NT2/D1 (cell line): Measurements from ENCODE around the gene TDRD9.

Experiments
- DNase-seq: peaks from one replicate; pipeline ENCODE4 v3.0.0-alpha.2; 2011; ENCODE audit warnings: low read depth, low spot score
- H3K27me3 ChIP-seq: 2 replicates; pipeline ENCODE4 v1.6.0; 2011; ENCODE audit warnings: mild to moderate bottlenecking; ENCODE audit not compliant: insufficient read length, insufficient read depth
- H3K36me3 ChIP-seq: 2 replicates; pipeline ENCODE4 v1.6.1; 2011; ENCODE audit warnings: mild to moderate bottlenecking, low read length, mixed read lengths; ENCODE audit not compliant: insufficient read depth, insufficient read length
- H3K4me1 ChIP-seq: 2 replicates; pipeline ENCODE4 v1.5.1; 2011; ENCODE audit not compliant: insufficient read depth, insufficient read length
- H3K4me3 ChIP-seq: 2 replicates; pipeline ENCODE4 v1.5.1; 2011; ENCODE audit warnings: low read depth; ENCODE audit not compliant: insufficient read length
- H3K9ac ChIP-seq: 2 replicates; pipeline ENCODE4 v1.6.0; 2011; ENCODE audit warnings: low read depth; ENCODE audit not compliant: insufficient read length
- H3K9me3 ChIP-seq: 2 replicates; pipeline ENCODE4 v1.5.1; 2011; ENCODE audit warnings: mild to moderate bottlenecking, low read length; ENCODE audit not compliant: insufficient read depth
- SUZ12 ChIP-seq: IDR thresholded peaks from 2 replicates; pipeline ENCODE4 v1.6.1; 2011; ENCODE audit not compliant: insufficient read length, insufficient read depth; ENCODE audit errors: extremely low read depth
- YY1 ChIP-seq: IDR thresholded peaks from 2 replicates; pipeline ENCODE4 v1.6.1; 2011; ENCODE audit not compliant: insufficient read length, insufficient read depth
- ZNF274 ChIP-seq: IDR thresholded peaks from 2 replicates; pipeline ENCODE4 v1.6.1; 2011; ENCODE audit warnings: mild to moderate bottlenecking, low read depth, low read length

TDRD9 gene

GRCh38 chr14:104016873-104017650, 88.8 kb downstream of the TDRD9 start:
- no peak overlapping the region for H3K9ac ChIP-seq
- H3K4me1 ChIP-seq: no peaks in the 10 kb centered on the region
- no peaks in the 10 kb centered on the region for H3K27me3 ChIP-seq
- H3K4me3 ChIP-seq: no peak overlapping the region
- no peak for DNase-seq
- no peaks in the 10 kb centered on the region for H3K36me3 ChIP-seq
- TF ChIP-seq YY1: no peak
- no peak for TF ChIP-seq ZNF274
- TF ChIP-seq SUZ12: no peak
- 0 out of 2 replicates have a peak, but pooled peaks cover under 1% of the 10 kb centered on the region for H3K9me3 ChIP-seq

- no peaks in the 10 kb centered on the region for H3K36me3 ChIP-seq
- TF ChIP-seq SUZ12 (no peak), ZNF274 (no peak), YY1 (no peak)
Observed at GRCh38 chr14:104019029-104019428, 90.8 kb downstream of the TDRD9 start.

GRCh38 chr14:104019806-104020205, 91.5 kb downstream of the TDRD9 start:
- DNase-seq: no peak
- Histone ChIP-seq H3K27me3 (no peaks in the 10 kb centered on the region), H3K9me3 (no peaks in the 10 kb centered on the region), H3K4me3 (no peak overlapping the region), H3K36me3 (no peaks in the 10 kb centered on the region), H3K9ac (no peak overlapping the region), H3K4me1 (no peaks in the 10 kb centered on the region)
- TF ChIP-seq YY1 (no peak), ZNF274 (no peak), SUZ12 (no peak)

More at GRCh38 chr14:104019029-104019428, 90.8 kb downstream of the TDRD9 start:
- H3K9me3 ChIP-seq: no peaks in the 10 kb centered on the region
- no peaks in the 10 kb centered on the region for H3K4me1 ChIP-seq
- H3K27me3 ChIP-seq: no peaks in the 10 kb centered on the region
- no peak overlapping the region for H3K9ac ChIP-seq
- no peak for DNase-seq
- H3K4me3 ChIP-seq: no peak overlapping the region

DNA sequence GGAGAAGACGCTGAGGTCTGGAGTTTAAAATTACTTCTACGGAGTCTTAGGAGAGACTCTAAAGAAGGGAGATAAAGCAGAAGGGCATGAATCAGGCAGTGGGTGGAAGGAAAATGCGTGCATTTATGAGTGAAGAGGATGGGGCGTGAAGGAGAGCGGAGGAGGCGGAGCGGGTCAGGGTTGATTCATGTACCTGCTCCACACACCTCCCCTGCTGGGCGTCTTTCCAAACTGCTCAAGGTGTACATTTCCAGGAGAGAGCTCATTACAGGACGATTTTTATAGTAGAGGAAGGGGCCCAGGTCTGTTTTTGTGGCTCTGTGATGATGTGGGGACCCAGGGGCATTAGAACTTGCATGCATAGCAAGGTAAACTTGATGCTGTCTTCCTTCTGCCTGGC, 92.2 kb downstream of the TDRD9 start:
- Histone ChIP-seq H3K4me1 (no peaks in the 10 kb centered on the region), H3K4me3 (no peak overlapping the region), H3K9me3 (no peaks in the 10 kb centered on the region), H3K36me3 (no peaks in the 10 kb centered on the region), H3K27me3 (no peaks in the 10 kb centered on the region), H3K9ac (no peak overlapping the region)
- no peak for TF ChIP-seq ZNF274
- no peak for TF ChIP-seq SUZ12
- no peak for TF ChIP-seq YY1
- no peak for DNase-seq

DNA sequence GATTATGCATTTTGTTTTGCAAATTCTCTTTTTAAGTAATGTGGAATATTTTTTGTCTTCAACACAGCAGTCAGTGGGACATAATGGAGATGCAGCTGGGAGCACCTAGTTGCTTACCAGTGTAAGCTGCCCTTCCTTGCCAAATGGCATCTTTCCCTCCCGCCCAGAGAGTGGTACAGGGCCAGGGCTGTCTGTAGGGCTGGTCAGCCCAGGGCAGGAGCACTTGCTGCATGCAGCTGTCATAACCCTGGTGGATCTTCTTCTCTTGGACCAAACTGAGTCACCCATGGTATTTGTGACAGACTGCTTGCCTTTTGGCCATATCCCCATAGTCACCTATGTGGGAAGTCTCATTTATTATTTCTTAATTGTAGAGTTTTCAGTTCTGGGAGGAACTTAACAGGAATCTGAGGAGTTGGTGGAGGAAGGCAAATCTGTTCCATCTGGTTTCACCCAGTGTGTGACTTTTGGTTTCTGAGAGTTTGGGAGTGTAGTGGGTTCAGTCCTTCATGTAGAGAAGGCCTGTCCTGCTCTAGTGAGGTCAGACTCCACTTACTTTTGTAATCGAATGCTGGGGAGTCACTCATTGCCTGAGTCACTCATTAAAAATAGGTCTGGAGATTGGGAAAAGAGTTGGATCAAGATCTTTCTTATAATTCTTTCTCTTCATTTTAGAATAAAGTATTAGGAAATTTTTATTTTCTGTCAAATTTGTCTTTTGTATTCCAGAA, 95.2 kb downstream of the TDRD9 start:
- DNase-seq: no peak
- H3K9me3 ChIP-seq: no peaks in the 10 kb centered on the region
- H3K4me3 ChIP-seq: no peak overlapping the region
- no peak for TF ChIP-seq SUZ12
- no peak for TF ChIP-seq YY1
- no peaks in the 10 kb centered on the region for H3K27me3 ChIP-seq
- no peaks in the 10 kb centered on the region for H3K36me3 ChIP-seq
- H3K9ac ChIP-seq: no peak overlapping the region
- H3K4me1 ChIP-seq: no peaks in the 10 kb centered on the region

GRCh38 chr14:104025534-104025933, 97.3 kb downstream of the TDRD9 start:
- no peaks in the 10 kb centered on the region for H3K9me3 ChIP-seq
- H3K4me1 ChIP-seq: no peaks in the 10 kb centered on the region
- DNase-seq: no peak
- no peak for TF ChIP-seq YY1
- no peak for TF ChIP-seq ZNF274
- no peak for TF ChIP-seq SUZ12
- no peak overlapping the region for H3K9ac ChIP-seq
- H3K36me3 ChIP-seq: no peaks in the 10 kb centered on the region
- H3K27me3 ChIP-seq: no peaks in the 10 kb centered on the region
- H3K4me3 ChIP-seq: no peak overlapping the region

GRCh38 chr14:104026024-104026423, 97.8 kb downstream of the TDRD9 start:
- H3K4me3 ChIP-seq: no peak overlapping the region
- TF ChIP-seq ZNF274: no peak
- no peak for TF ChIP-seq SUZ12
- no peak for TF ChIP-seq YY1
- no peaks in the 10 kb centered on the region for H3K4me1 ChIP-seq
- no peaks in the 10 kb centered on the region for H3K27me3 ChIP-seq
- no peaks in the 10 kb centered on the region for H3K36me3 ChIP-seq
- H3K9ac ChIP-seq: no peak overlapping the region
- no peaks in the 10 kb centered on the region for H3K9me3 ChIP-seq
- no peak for DNase-seq
